CD4-positive, alpha-beta T cell treated with Interleukin-15 for 4 hours (primary cell): ENCODE measurements around the gene ADH4.
"Not testable (repeated sequence)": the region's sequence is repeated elsewhere in the genome, so short reads cannot be mapped to it uniquely, and the experiment has no call there.

ENCODE experiments used
- DNase-seq: peaks from one replicate; pipeline ENCODE4 v3.0.0-alpha.2; 2020; ENCODE audit warnings: low spot score

ADH4 gene

GRCh38 chr4:99144070-99144469 is at the start of gene ADH4:
Gene ADH4, minus strand, starts transcription at chr4:99144297. Its CDS starts 75 bp downstream, at chr4:99144222.
- no peak for DNase-seq

- DNase-seq: no peak
These were observed 46.2 kb upstream of the ADH4 start for GRCh38 chr4:99190336-99190735.

- DNase-seq: not testable (repeated sequence)
These were observed 45.8 kb upstream of the ADH4 start for GRCh38 chr4:99189900-99190299.

- no peak for DNase-seq
These were observed 41.9 kb upstream of the ADH4 start for GRCh38 chr4:99186029-99186428.

GRCh38 chr4:99185581-99185980 is 41.5 kb upstream of the ADH4 start:
- no peak for DNase-seq

- DNase-seq: no peak
These were observed 36.4 kb upstream of the ADH4 start for GRCh38 chr4:99180382-99181070.

- no peak for DNase-seq
These were observed 35.5 kb upstream of the ADH4 start for GRCh38 chr4:99179626-99180025.

- DNase-seq: no peak
These were observed 35.1 kb upstream of the ADH4 start for GRCh38 chr4:99179178-99179577.

- DNase-seq: no peak
These were observed 22.4 kb upstream of the ADH4 start for GRCh38 chr4:99166544-99166943.

- no peak for DNase-seq
These were observed 21.9 kb upstream of the ADH4 start for GRCh38 chr4:99165978-99166377.

GRCh38 chr4:99161373-99162099 is 17.4 kb upstream of the ADH4 start:
- DNase-seq: no peak

- no peak for DNase-seq
These were observed 15.6 kb upstream of the ADH4 start for GRCh38 chr4:99159699-99160098.

- DNase-seq: no peak
These were observed 13.4 kb upstream of the ADH4 start for GRCh38 chr4:99157478-99157935.

- no peak for DNase-seq
These were observed 12.9 kb upstream of the ADH4 start for GRCh38 chr4:99156992-99157391.

GRCh38 chr4:99154658-99155342 is 10.7 kb upstream of the ADH4 start:
- no peak for DNase-seq

GRCh38 chr4:99151995-99152394 is 7.9 kb upstream of the ADH4 start:
- DNase-seq: no peak

- no peak for DNase-seq
These were observed 7.4 kb upstream of the ADH4 start for GRCh38 chr4:99151452-99151851.

GRCh38 chr4:99149426-99150019 is 5.4 kb upstream of the ADH4 start:
- no peak for DNase-seq

GRCh38 chr4:99148550-99148949 is 4.5 kb upstream of the ADH4 start:
- DNase-seq: no peak

GRCh38 chr4:99144587-99144986 is 490 bp upstream of the ADH4 start:
- DNase-seq: no peak

GRCh38 chr4:99136329-99136728 is 7.8 kb downstream of the ADH4 start:
- no peak for DNase-seq

- no peak for DNase-seq
These were observed 8.4 kb downstream of the ADH4 start for GRCh38 chr4:99135541-99136162.
